NCI-H526 (cell line): ENCODE measurements around the gene STUM.

Source experiments
- DNase-seq, 2 experiments: peaks; one replicate each; lab custom pipeline; 2025; lab: John Stamatoyannopoulos, UW

STUM gene

DNA sequence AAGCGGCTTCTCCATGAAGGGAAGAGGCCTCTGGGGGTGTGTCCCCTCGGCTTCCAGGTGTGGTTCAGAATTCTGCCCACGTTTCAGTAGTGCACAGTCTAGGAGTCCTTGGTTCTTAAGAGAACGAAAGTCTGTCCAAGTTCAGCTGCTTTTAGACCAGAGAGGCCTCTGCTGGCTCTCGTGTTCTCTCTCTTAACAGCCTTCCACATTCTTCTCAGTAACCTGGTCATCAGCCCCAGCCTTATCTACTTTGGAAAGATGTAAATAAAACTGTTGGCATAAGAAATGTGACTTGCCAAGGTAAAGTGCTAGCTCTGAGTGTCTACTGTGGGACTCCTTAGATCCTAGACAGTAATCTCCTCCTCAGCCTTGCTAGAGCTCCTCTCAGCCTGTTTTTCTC, 15.3 kb upstream of the STUM start:
- DNase-seq, result no peak

DNA sequence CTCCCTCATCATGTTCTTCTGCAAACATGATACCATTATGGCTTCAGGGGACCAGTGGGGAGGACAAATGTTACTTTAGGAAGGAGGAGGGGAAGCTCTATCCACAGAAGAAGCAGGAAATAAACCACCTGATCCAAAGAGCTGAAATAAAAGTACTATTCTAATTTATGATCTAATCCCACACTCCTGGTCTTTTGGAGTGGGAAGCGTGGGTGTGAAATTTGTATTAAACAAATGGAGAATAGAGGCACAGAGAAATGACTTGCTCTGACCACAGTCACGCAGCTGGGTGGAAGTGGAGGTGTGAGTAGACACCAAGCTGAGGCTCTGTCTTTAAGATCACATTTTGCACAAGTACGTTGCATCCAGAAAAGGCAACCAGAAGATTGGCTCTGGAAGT, 14.5 kb upstream of the STUM start:
- no peak for DNase-seq

DNA sequence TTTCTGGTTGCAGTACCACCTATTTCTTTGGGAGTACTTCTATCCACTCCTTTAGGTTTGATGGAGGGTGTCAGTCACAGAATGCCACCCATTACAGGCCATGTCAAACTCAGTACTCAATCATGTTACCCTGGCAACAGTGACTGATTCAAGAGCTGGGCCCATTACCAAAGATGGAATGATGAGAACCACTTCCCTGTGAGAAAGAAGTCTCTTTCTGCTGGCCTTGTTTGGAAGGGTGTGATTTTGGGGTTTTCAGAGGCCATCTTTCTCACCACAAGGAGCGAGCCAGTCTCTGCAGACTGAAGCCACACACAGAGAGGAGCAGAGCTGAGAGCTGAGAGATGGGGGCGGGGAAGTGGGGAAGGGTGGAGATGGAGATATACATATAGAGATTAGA, 13.9 kb upstream of the STUM start:
- DNase-seq, result no peak

DNA sequence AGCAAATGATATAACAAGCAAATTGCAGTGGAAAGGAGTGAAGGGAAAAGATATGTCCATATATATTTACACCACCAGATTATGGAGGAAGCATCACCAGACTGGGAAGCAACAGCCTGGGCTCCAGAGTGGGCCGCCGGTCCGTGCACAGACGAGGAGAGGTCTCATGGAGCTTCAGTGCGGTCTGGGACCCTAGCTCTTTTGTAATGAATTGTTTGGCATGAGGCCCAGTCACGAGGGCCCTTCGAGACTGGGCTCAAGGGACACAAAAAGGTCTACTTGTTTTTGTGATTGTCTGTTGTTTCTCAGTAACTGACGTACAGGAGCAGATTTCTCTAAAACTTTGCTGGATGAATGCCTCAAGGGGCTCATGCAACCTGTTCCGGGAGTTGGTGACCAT, 12.9 kb upstream of the STUM start:
- no peak for DNase-seq

DNA sequence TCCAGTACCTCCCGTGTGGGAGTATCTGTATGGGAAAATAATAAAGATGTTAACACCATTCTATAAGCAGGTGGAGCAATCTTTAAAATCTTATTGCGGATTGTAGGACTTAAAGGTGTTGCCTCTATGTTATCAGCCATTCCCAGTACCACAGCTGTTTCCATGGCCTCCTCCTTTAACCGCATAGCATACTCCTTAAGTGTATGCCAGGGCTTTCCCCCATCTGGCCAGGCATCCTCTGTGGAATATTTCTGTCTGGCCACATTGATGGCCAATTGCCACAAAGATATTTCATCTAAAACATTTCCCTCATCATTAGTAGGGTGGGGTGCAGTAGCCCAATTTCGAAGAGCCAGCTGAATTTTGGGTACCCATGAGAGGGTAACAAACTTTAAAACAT, 7.3 kb upstream of the STUM start:
- DNase-seq, result no peak

DNA sequence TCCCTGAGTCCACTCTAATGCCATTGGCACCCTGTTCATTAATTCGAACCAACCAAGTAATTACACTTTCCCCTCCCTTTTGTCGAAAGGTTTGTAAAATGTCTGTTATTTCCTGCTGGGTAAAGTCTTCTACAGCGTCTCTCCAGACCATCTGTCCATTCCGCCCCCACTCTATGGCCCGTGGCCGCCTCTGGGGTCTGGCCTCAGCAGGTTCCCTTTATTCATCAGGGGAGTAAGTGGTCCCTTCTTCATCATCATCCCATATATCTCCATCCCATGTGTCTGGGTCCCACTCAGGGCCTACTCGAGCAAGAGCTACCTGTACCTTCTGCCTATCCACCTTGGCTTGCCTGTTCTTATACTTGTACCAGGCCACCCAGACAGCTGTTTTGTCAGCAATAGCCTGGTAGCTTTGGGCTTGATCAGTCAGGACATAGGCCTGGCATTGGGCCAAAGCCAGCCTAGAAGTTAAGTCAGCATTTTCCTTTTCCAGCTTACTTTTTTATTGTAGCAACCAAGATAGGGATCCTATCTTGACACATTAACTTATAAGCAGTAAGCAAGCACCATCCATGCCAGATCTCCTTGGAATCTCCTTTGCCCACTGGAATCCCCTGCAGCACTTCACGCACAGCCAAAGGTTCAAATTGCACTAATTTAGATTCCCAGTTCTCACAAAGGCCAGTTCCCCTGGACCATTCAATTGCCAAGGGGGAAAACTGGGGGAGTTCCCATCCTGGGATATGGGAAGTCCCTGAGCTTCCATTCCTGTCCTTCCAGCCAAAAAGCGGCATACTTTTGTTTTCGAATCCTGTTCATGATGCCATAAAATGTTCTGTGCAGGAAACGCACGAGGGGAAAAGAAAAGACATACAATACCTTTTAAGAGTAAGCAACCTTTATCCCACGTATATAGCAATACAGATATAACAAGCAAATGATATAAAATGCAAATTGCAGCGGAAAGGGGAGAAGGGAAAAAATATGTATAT, 6.6 kb upstream of the STUM start:
- DNase-seq, result no peak

DNA sequence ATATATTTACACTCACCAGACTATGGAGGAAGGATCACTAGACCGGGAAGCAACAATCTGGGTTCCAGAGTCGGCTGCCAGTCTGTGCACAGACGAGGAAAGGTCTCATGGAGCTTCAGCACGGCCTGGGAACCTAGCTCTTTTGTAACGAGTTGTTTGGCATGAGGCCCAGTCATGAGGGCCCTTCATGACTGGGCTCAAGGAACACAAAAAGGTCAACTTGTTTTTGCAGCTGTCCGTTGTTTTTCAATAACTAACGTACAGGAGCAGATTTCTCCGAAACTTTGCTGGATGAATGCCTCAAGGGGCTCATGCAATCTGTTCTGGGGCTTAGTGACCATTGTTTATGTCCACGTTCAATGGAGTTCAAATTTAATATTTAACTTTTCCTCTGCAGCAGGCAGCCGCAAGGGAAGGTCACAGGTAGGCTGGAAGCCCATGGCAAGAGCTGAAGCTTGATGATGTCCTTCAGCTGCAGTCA, 5.9 kb upstream of the STUM start:
- no peak for DNase-seq

DNA sequence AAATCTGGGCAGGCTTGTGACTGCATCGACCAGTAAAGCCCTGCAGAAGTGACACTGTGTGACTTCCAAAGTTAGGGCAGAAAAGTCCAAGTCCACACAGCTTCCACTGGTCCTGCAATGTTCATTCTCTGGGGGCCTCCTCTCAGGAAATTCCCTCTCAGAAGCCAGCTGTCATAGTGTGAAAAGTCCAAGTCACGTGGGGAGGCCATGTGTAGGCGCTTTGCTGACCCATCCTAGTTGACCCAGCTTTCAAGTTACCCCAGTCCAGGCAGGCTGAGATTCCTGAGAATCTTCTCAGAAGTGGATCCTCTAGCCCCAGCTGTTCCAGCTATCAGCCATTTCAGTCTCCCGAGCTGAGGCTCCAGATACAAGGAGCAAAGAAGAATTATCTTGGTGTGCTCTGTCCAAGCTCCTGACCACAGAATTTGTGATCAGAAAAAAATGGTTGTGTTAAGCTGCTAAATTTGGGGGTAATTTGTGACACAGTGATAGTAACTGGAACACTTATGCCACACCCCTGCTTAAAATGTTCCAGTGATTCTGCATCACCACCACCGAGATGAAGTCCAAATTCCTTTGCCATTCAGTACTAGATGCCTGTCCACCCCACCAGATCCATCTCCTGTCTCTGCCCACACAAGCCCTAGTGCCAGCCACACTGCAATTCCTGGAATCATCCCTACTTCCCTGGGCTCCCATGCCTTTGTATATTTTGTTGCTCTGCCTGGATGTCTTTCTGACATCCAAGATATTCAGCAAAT, 2.5 kb upstream of the STUM start:
- no peak for DNase-seq

DNA sequence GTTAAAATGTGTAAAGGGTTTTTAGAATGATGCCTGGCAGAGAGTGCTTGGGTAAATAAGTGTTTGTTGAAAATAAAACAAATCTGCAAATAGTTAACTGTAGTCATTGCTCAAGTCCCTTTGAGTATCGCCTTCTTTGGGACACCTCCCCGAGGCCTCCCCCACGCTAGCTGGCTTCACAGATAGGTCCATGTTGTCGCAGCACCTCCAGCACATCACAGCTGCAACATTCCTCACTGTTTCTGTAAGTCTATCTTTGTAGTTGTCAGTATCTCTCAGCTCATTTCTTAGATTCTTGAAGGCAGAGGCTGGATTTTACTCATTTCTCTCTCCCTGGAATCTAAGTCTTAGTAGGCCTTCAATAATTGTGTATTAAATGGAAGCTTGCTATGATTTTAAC, 1.6 kb upstream of the STUM start:
- no peak for DNase-seq

DNA sequence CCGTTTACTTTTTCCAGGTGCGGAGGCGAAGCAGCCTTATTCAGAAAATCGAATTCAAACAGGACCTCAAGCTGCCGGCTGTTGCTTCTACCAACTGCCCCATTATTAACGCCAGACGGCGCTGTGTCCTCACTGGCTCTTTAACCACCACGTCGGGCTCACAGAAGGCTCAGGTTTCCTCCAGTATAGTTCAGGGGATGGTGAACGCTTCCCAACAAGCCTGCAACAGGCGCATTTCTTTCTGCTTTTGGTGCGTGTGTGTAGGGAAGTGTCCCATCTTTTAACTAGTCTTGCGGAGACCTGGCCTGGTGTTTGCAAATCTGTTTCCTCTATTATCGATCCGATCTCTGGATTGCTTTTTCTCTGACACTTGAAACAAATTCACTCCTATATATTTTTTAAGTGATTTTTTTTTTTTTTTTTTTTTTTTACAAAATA, 791 bp upstream of the STUM start:
- DNase-seq, result peak; percentile 85 to 88

DNA sequence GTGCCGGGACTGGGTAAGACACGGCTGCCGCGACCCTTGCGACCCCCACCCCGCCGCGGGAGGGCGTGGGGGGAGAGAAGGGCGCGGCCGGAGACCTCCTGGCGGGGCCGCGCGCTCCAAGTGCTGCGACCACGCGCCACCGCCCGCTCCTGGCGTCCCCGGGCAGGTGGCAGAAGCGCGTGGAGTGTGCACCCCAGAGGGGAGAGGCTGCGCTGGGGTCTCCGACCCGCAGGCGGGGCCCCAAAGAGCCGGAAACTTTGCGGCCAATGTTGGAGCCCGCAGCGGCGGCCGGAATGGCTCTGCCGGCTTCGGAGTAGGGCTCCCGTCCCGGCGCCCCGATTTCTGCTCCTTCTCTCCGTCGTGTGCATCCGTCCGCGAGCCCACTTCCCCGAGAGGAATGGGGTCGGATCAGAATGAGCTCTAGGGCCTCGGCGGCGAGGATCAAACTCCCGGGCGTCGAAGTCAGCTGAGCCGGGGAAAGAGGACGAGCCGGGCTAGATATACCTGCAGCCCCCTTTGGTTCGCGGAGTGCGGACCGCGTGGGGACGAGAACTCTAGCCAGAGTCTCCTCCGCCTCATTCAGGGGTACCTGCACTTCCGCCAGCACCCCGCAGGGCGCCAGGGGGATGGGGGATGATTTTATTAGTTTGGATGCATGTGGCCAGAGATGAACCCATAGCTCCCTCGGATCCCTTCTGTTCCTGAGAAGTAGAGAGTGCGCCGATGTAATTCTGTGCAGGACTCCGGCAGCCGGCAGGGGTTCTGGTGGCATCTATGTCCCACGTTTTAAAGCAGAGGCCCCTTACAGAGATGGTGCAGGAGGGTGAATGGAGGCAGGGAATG, 751 bp downstream of the STUM start:
- DNase-seq, result peak in 1 of 2 experiments; percentile 42

DNA sequence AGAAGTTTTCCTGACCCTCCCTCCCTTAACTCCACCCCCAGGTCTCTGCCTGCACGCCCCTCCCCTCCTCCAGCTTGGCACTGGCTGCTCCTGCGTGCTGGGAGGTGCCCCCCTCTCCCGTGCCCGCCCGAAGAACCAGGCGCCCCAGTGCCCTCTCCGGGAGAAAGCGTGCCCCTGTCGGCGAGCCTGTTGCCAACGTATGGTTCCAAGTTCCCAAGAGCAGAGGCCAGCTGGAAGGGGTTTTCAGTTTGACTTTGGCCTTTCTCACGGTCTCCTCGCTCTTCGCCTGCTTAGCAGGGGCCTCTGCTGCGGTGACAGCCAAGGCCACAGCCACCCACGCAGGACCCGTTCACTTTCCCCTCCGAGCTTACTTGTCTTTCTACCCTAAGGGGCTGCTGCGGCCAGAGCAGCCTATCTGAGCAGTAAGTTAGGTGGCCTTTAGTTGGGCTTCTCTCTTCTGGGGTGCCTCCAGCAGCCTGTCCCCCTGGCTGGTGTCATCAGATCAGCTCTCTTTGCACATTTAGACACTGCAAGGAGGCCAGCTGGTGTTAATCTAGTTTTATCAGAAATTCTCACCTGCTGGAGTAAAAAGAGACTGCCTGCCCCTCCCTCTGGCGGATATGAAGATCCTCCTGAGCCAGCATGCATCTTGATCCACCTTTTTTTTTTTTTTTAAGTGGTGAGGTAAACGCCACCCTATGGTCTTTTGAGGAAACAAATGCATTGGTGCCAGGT, 1.5 kb downstream of the STUM start:
- DNase-seq, result peak in 1 of 2 experiments; percentile 37

DNA sequence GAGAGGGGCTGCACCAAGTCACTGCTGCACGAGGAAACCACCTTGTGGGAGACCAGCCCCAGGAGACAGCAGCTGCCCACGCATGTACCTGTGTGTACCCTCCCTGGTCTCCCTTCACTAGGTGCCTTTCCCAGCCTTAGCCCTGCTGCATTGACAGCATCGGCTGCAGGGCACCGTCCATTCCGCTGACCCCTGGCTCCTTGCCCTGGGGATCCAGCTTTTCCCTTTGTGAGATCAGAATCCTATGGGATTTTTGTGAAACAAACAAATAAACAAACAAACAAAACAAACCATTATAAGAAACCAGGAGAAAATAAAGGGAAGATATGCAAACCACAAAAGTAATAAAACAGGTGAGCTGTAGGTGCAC, 2.1 kb downstream of the STUM start:
- DNase-seq, result no peak

DNA sequence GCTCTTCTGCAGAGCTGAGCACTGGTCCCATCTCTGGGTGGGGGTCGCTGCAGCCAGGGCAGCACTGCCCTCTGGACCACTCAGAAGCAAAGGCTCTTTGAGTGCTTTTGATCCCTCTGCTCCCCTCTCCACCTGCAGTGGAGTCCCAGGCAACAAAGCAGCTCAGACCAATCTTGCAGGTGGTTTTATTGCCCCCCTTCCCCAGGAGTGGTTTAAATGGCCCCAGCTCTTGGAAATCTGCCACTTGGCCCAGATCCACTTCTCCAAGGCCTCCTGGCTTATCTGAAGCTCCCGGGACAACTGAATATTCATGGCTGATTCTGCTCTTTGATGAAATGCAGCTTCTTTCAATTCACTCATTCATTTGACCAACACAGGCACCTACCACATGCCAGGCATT, 2.7 kb downstream of the STUM start:
- DNase-seq, result no peak

DNA sequence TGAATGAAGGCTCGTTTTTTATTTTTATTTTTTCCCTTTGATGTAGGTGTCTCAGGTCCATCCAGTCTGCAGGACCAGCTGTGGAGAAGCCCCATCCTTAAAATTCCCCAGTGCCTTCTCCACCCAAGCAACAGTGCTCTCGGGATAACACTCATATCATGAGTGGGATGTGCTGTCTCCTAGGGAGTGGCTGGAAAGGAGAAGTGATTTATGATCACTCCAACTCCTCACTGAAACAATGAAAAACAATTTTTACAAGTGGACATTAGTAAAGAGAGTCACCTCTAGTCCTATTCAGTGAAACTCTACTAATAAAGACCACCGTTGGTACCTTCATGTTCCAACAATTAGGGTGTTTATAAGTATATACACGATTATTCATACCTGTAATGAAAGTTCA, 3.5 kb downstream of the STUM start:
- no peak for DNase-seq

DNA sequence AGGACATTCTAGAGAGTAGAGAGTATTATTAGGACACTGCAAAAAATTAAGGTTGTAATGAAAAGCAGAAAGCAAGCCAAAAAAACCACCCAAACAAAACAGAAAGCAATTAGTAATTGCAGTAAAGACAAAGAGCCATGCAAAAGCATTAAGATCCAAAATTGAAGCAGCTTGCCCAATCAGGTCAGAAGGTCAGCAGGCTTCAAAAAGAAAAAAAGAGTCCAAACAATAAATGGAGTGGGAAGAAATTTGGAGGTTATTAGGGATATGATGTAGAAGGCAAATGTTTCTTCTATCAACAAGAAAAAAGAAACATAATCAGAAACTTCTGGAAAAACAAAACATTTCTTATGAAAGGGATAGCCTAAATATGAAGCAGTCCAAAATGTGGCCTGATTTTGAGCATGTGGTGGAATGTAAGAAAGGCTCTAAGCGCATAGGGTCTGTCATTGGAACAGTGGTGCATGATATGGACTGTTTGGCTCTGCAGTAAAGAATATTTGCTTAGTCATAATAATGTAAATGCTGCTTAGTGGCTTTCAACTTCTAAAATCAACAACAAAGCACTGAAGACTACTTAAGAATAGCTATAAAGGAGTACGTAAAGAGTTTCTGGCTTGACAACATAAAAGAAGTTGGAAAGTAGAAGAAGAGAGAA, 4.8 kb downstream of the STUM start:
- DNase-seq, result no peak

DNA sequence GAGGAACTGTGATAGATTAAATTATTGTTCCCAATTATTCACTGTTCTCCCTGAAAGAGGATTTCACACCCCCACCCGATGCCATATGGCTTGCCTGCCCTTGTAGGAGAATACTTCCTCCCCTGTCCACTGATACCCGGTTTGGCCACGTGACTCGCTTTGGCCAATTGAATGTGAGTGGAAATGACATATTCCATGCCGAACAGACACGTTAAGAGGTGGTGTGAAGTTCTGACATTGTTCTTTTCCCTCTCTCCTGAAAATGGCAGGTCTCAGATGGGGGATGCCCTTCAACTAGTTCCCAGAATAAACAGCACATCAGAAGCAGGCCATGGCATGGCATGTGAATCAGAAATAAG, 5.3 kb downstream of the STUM start:
- peak in 1 of 2 experiments; percentile 20 for DNase-seq

DNA sequence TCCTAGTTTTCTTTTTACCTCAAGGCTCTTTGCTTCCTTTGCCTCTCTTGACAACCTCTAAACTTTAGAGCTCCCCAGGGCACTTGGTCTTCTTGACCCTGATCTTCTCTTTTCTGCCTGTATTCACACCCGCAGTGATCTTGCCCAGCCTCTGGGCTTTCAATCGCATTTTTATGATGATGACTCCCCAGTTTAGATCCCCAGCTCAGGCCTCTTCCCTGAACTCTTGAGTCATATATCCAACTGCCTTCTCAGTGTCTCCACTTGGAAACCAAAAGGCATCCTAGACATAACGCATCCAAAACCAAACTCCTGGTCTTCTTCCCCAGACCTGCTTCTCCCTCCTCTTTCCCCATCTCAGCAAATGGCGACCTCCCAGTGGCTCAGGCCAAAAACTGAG, 6.5 kb downstream of the STUM start:
- no peak for DNase-seq

DNA sequence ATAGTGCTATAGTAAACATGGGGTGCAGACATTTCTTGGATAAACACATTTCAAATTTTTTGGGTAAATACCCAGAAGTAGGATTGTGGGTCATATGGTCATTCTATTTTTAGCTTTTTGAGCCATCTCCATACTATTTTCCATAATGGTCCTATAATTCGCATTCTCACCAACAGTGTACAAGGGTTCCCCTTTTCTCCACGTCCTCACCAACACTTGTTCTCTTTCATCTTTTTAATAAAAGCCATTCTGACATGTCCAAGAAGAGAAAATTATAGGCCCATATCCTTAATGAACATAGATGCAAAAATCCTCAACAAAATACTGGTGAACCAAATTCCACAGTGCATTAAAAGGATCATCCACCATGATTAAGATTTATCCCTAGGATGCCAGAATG, 8.9 kb downstream of the STUM start:
- DNase-seq, result no peak

DNA sequence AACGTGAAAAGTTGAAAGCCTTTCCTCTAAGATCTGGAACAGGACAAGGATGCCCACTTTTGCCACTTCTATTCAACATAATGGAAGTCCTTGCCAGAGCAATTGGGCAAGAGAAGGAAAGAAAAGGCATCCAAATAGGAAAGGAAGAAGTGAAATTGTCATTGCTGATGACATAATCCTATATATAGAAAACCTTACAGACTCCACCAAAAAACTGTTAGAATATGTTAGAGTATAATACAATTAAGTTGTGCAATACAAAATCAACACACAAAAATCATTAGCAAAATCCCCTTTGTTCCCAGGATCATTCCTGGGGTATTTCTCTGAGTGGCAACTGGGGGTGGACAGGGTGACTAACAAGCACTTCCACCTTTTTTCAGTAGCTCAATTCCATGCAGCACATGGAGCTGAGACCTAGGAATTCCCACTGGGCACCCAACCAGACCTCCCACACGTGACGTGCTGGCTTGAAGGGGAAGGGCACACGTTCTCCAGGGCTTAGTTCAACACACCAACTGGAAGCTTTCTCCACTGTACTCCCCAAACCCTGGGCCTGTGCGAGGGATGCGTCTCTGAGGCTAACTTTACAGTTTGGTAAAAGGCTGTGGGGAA, 9.6 kb downstream of the STUM start:
- no peak for DNase-seq

DNA sequence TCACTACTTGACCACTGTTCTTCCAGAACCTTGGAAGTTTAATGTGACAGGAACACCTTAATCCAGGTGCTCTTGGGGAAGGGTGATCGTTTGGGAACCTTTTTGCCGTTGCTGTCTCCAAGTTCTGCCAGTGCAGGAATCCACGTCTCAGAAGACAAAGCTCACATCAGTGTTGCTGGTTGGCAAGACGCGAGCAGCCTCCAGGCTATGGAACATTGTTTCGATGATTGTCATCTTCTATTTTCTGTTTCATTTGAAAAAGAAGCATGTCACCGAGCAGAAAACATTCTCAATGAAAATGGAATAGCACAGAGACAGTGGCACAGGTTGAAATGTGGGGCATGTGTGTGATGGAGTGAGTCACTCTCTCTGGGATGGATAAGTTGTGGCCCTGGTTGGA, 11.7 kb downstream of the STUM start:
- DNase-seq, result no peak
